Stimulated activated CD4-positive, alpha-beta T cell treated with anti-CD3 and anti-CD28 coated beads, TNF-alpha, amount 100 ng/mL, for 1 hour (primary cell): ENCODE results near the gene DPF3.
"Not testable (repeated sequence)": the region's sequence is repeated elsewhere in the genome, so short reads cannot be mapped to it uniquely, and the experiment has no call there.

Experiments used
- DNase-seq, 3 donors: peaks; one replicate each; pipeline ENCODE4 v3.0.0-alpha.2; 2020; ENCODE audit warnings: low read depth in 3 of 3, low spot score in 1 of 3

DPF3 gene

GRCh38 chr14:72881543-72881942, 12.4 kb downstream of the DPF3 start:
- DNase-seq, result no peak

- no peak for DNase-seq
Measured at GRCh38 chr14:72880820-72881219, 13.1 kb downstream of the DPF3 start.

GRCh38 chr14:72880164-72880563, 13.7 kb downstream of the DPF3 start:
- DNase-seq, result no peak

GRCh38 chr14:72879431-72879830, 14.5 kb downstream of the DPF3 start:
- DNase-seq, result no peak

- no peak for DNase-seq
Measured at GRCh38 chr14:72878746-72879145, 15.2 kb downstream of the DPF3 start.

- DNase-seq, result no peak
Measured at GRCh38 chr14:72876710-72877063, 17.2 kb downstream of the DPF3 start.

- no peak for DNase-seq
Measured at GRCh38 chr14:72876005-72876709, 17.7 kb downstream of the DPF3 start.

GRCh38 chr14:72870878-72871277, 23.0 kb downstream of the DPF3 start:
- DNase-seq, result not testable (repeated sequence)

GRCh38 chr14:72869407-72870329, 24.2 kb downstream of the DPF3 start:
- DNase-seq, result no peak

GRCh38 chr14:72868500-72868899, 25.4 kb downstream of the DPF3 start:
- DNase-seq, result no peak

GRCh38 chr14:72864712-72865365, 29.1 kb downstream of the DPF3 start:
- DNase-seq, result no peak

GRCh38 chr14:72863216-72864006, 30.5 kb downstream of the DPF3 start:
- DNase-seq, result no peak

GRCh38 chr14:72856530-72857266, 37.2 kb downstream of the DPF3 start:
- no peak for DNase-seq

- DNase-seq, result no peak
Measured at GRCh38 chr14:72855913-72856312, 38.0 kb downstream of the DPF3 start.

- no peak for DNase-seq
Measured at GRCh38 chr14:72852194-72852593, 41.7 kb downstream of the DPF3 start.

GRCh38 chr14:72851635-72852034, 42.3 kb downstream of the DPF3 start:
- no peak for DNase-seq

GRCh38 chr14:72850360-72850759, 43.5 kb downstream of the DPF3 start:
- DNase-seq, result no peak

- no peak for DNase-seq
Measured at GRCh38 chr14:72849222-72849621, 44.7 kb downstream of the DPF3 start.

GRCh38 chr14:72847721-72848120, 46.2 kb downstream of the DPF3 start:
- no peak for DNase-seq

GRCh38 chr14:72845683-72846082, 48.2 kb downstream of the DPF3 start:
- DNase-seq, result no peak
